Endothelial cell of umbilical vein (primary cell): ENCODE measurements around the gene PCGF2. TPM values are rescaled to one million over a fixed set of nuclear protein-coding genes. Genes with fewer than 3 reads are reported as not detected.

Source experiments
- BruUV-seq: library from RNA; stranded (reverse); fragments of 400-500 nt; replicated peaks from 2 replicates; lab custom pipeline; 2021; lab: Mats Ljungman, UMichigan
- CTCF ChIA-PET: fragments of 300-600, 350-600 bp; sonication (Branson Sonifier 250); formaldehyde crosslinking; loops from one replicate; lab custom pipeline; 2021; ENCODE audit warnings: antibody characterized with exemption, inconsistent platforms; lab: Charles Lee
- POLR2A ChIA-PET: fragments of 300-600, 350-600 bp; sonication (Branson Sonifier 250); formaldehyde crosslinking; loops from one replicate; lab custom pipeline; 2021; ENCODE audit warnings: antibody characterized with exemption, inconsistent platforms; lab: Charles Lee
- DNase-seq: peaks from one replicate; pipeline ENCODE4 v3.0.0-alpha.2; 2011; ENCODE audit warnings: low read depth, low spot score
- FAIRE-seq: peaks from 2 replicates; lab custom pipeline; 2011; peaks lifted over from hg19 to GRCh38; lab: Jason Lieb, UNC
- H2AFZ ChIP-seq: 2 replicates; pipeline ENCODE4 v1.6.0; 2012; ENCODE audit warnings: low read depth, low read length, control low read depth, inconsistent platforms
- H3K27ac ChIP-seq: 2 replicates; pipeline ENCODE4 v1.5.1; 2011; ENCODE audit warnings: low read depth, mild to moderate bottlenecking, control low read depth, low read length, moderate library complexity; ENCODE audit not compliant: insufficient read depth
- H3K27me3 ChIP-seq, 2 experiments: 2 replicates each; pipeline versions ENCODE4 v1.6.0 to v1.6.1; 2011; ENCODE audit warnings: low read length in 2 of 2, mixed read lengths in 1 of 2; ENCODE audit not compliant: control insufficient read depth in 2 of 2, insufficient read depth in 2 of 2
- H3K36me3 ChIP-seq, 2 experiments: 2 replicates in 1 of 2; 3 replicates in 1 of 2; pipeline ENCODE4 v1.5.1; 2011; ENCODE audit warnings: low read length in 2 of 2, mild to moderate bottlenecking in 1 of 2, moderate library complexity in 1 of 2; ENCODE audit not compliant: control insufficient read depth in 2 of 2, insufficient read depth in 2 of 2; ENCODE audit errors: extremely low read depth in 1 of 2
- H3K4me1 ChIP-seq: 3 replicates; pipeline ENCODE4 v1.5.1; 2011; ENCODE audit warnings: mild to moderate bottlenecking, low read length; ENCODE audit not compliant: control insufficient read depth, insufficient read depth; ENCODE audit errors: extremely low read depth
- H3K4me2 ChIP-seq: 2 replicates; pipeline ENCODE4 v1.6.1; 2011; ENCODE audit warnings: low read length, control low read depth, mixed read lengths; ENCODE audit not compliant: insufficient read depth
- H3K4me3 ChIP-seq, 3 experiments: fragments of 200-600 bp in 1 of 3; sonication (generic), shearing (Covaris generic) in 1 of 3; replicated peaks in 1 of 3; 2 replicates each; pipeline ENCODE4 v1.5.1; 2011 to 2016; ENCODE audit warnings: control low read depth in 3 of 3, low read length in 3 of 3, mild to moderate bottlenecking in 2 of 3, inconsistent platforms in 1 of 3, low read depth in 1 of 3, moderate library complexity in 1 of 3; ENCODE audit not compliant: insufficient read depth in 1 of 3
- H3K79me2 ChIP-seq: 2 replicates; pipeline ENCODE4 v1.6.0; 2012; ENCODE audit warnings: low read length, inconsistent platforms; ENCODE audit not compliant: control insufficient read depth, insufficient read depth
- H3K9ac ChIP-seq: replicated peaks from 2 replicates; pipeline ENCODE3; 2011; ENCODE audit warnings: low read length, control low read depth; ENCODE audit not compliant: insufficient read depth; ENCODE audit errors: extremely low read depth
- H3K9me1 ChIP-seq: replicated peaks from 3 replicates; pipeline ENCODE4 v1.6.0; 2011; ENCODE audit warnings: mild to moderate bottlenecking, low read length; ENCODE audit not compliant: control insufficient read depth, insufficient read depth; ENCODE audit errors: extremely low read depth
- H3K9me3 ChIP-seq: replicated peaks from 2 replicates; pipeline ENCODE4 v1.5.1; 2012; ENCODE audit warnings: low read length, inconsistent platforms; ENCODE audit not compliant: control insufficient read depth, insufficient read depth
- H4K20me1 ChIP-seq: replicated peaks from 2 replicates; pipeline ENCODE3; 2011; ENCODE audit warnings: mild to moderate bottlenecking, low read length; ENCODE audit not compliant: control insufficient read depth, insufficient read depth; ENCODE audit errors: extremely low read depth
- CTCF ChIP-seq, 2 donors: IDR thresholded peaks; 1 replicate in 1 of 2; 2 replicates in 1 of 2; pipeline ENCODE4 v1.5.1; 2011; ENCODE audit warnings: low read length in 2 of 2, mild to moderate bottlenecking in 2 of 2, moderate library complexity in 2 of 2, control low read depth in 1 of 2, inconsistent platforms in 1 of 2, low read depth in 1 of 2; ENCODE audit not compliant: insufficient read depth in 1 of 2; ENCODE audit errors: extremely low read depth in 1 of 2
- EZH2 ChIP-seq: IDR thresholded peaks from 2 replicates; pipeline ENCODE4 v1.6.1; 2012; ENCODE audit warnings: borderline replicate concordance, low read depth, mild to moderate bottlenecking, moderate library complexity, low read length, inconsistent platforms; ENCODE audit not compliant: severe bottlenecking
- FOS ChIP-seq: IDR thresholded peaks from 2 replicates; pipeline ENCODE4 v1.6.1; 2011; ENCODE audit warnings: mild to moderate bottlenecking, low read length, moderate library complexity, borderline replicate concordance; ENCODE audit not compliant: insufficient read depth
- GATA2 ChIP-seq: IDR thresholded peaks from 2 replicates; pipeline ENCODE4 v1.7.0; 2011; ENCODE audit warnings: low read depth, mild to moderate bottlenecking, moderate library complexity, mixed read lengths, low read length; ENCODE audit not compliant: insufficient read length, insufficient read depth
- JUN ChIP-seq: IDR thresholded peaks from 2 replicates; pipeline ENCODE4 v1.6.1; 2011; ENCODE audit warnings: borderline replicate concordance, low read depth; ENCODE audit not compliant: insufficient read length, insufficient read depth
- MAX ChIP-seq: IDR thresholded peaks from 2 replicates; pipeline ENCODE4 v1.6.1; 2011; ENCODE audit not compliant: insufficient read depth, insufficient read length
- MYC ChIP-seq: IDR thresholded peaks from one replicate; pipeline ENCODE4 v1.6.1; 2011; ENCODE audit warnings: mild to moderate bottlenecking, low read depth, low read length
- POLR2A ChIP-seq: IDR thresholded peaks from 2 replicates; pipeline ENCODE4 v1.6.1; 2012; ENCODE audit warnings: low read depth, mild to moderate bottlenecking, control low read depth, low read length
- POLR2AphosphoS5 ChIP-seq: IDR thresholded peaks from 2 replicates; pipeline ENCODE4 v1.6.1; 2012; ENCODE audit warnings: low read depth, mild to moderate bottlenecking, control low read depth, low read length, moderate library complexity; ENCODE audit not compliant: insufficient read depth
- dilution Hi-C: fragments of 300-500 bp; cut with MboI; formaldehyde crosslinking; loops from one replicate; pipeline ENCODE4 v1.15.0; 2019; ENCODE audit warnings: low sequenced_read_pairs; ENCODE audit not compliant: extremely low pct_ligation_motif_present
- intact Hi-C: fragments of 100-400 bp; cut with micrococcal nuclease; formaldehyde crosslinking; loops from one replicate; pipeline ENCODE4 v1.10.0; 2022
- polyA plus RNA-seq, 4 experiments: library from polyadenylated mRNA; depleted of rRNA in 3 of 4; stranded (reverse) in 3 of 4; unstranded in 1 of 4; fragments of >200 nt; gene quantifications; 2 replicates each; pipeline versions ENCODE4 v1.2.1 to v1.2.3, GENCODE V29; 2011 to 2012; ENCODE audit warnings: missing spikeins in 1 of 4
- total RNA-seq: library from RNA; stranded (reverse); gene quantifications from 2 replicates; pipeline ENCODE4 v1.2.3, GENCODE V29; 2021

The PCGF2 gene
- total and polyA plus RNA-seq, 2 donors (not counting 3 experiments of a cell fraction or from before 2014, with no cell fraction given), result 39.8 to 78.4 TPM

- H4K20me1 ChIP-seq, result no peaks in the 10 kb centered on the region
- H3K9ac ChIP-seq, result no peak overlapping the region
- no peak overlapping the region for H3K27ac ChIP-seq
- no peaks in the 10 kb centered on the region for H3K9me1 ChIP-seq
- ChIA-PET POLR2A (interaction anchor here (1.0 kb wide), 1 partner anchor 75 kb away, joined by 3 read pairs; no protein-coding TSS in a partner anchor), CTCF (interaction anchor here (0.7 to 5.4 kb wide), 2 partner anchors 20 to 61 kb away, joined by 5 to 138 read pairs; partner anchors contain the start of gene EPOP)
- BruUV-seq, result no TSS peak
- DNase-seq (no peak), FAIRE-seq (no peak)
- no peaks in the 10 kb centered on the region for H3K9me3 ChIP-seq
- dilution Hi-C loops (no loop called here), intact Hi-C loops (no loop called here)
- peaks cover 6% of the 10 kb centered on the region for H3K4me1 ChIP-seq
- peaks cover 36% of the 10 kb centered on the region for H3K79me2 ChIP-seq
- H3K4me3 ChIP-seq, result no peak overlapping the region
- no peak overlapping the region for H2AFZ ChIP-seq
- peaks cover 2 to 38% of the 10 kb centered on the region in 2 experiments for H3K36me3 ChIP-seq
- TF ChIP-seq CTCF (IDR thresholded peaks at IDR 0.05; ENCODE audit: extremely low read depth in 1 of 2, insufficient read depth in 1 of 2, low read depth in 1 of 2, low read length in 2 of 2) (no peak), POLR2A (no peak), EZH2 (no peak), MAX (no peak), JUN (no peak), FOS (no peak), POLR2AphosphoS5 (no peak), GATA2 (no peak), MYC (no peak)
- no peaks in the 10 kb centered on the region for H3K27me3 ChIP-seq
- H3K4me2 ChIP-seq, result no peak overlapping the region
Observed at GRCh38 chr17:38738007-38738662, 10.0 kb downstream of the PCGF2 start.
